SK-N-SH treated with all-trans-retinoic acid at 6 μM for 48 hours (cell line): ENCODE results near the gene ARMC2.

Experiments
- ATAC-seq: fragments of 200-7000 bp; cut with Tn5 transposase; 3 replicates; pipeline ENCODE4 v1.9.1; 2020; ENCODE audit warnings: mild to moderate bottlenecking, moderate library complexity
- ARNTL ChIP-seq: fragments of 450-650 bp; formaldehyde crosslinking; IDR thresholded peaks from 2 replicates; pipeline ENCODE4 v1.5.0; 2020; ENCODE audit warnings: low read depth, mild to moderate bottlenecking, moderate library complexity, borderline replicate concordance
- CREB5 ChIP-seq: fragments of 250-450 bp; sonication (Bioruptor Pico); IDR thresholded peaks from 2 replicates; pipeline ENCODE4 v1.5.1; 2020; ENCODE audit warnings: low read depth, mild to moderate bottlenecking, moderate library complexity
- CSDC2 ChIP-seq: fragments of 250-450 bp; sonication (Bioruptor Pico); IDR thresholded peaks from 2 replicates; pipeline ENCODE4 v1.5.0; 2020; ENCODE audit warnings: mild to moderate bottlenecking, moderate library complexity
- CSRNP3 ChIP-seq: fragments of 250-450 bp; sonication (Bioruptor Pico); IDR thresholded peaks from 2 replicates; pipeline ENCODE4 v1.5.1; 2021; ENCODE audit warnings: mild to moderate bottlenecking, moderate library complexity
- ESRRG ChIP-seq: fragments of 250-450 bp; sonication (Bioruptor Pico); IDR thresholded peaks from 2 replicates; pipeline ENCODE4 v1.6.1; 2021; ENCODE audit warnings: mild to moderate bottlenecking
- GLIS3 ChIP-seq: fragments of 250-450 bp; sonication (Bioruptor Pico); IDR thresholded peaks from 2 replicates; pipeline ENCODE4 v1.5.0; 2020; ENCODE audit warnings: mild to moderate bottlenecking, moderate library complexity
- ISL1 ChIP-seq: fragments of 250-450 bp; sonication (Bioruptor Pico); IDR thresholded peaks from 2 replicates; pipeline ENCODE4 v2.1.2; 2022; ENCODE audit warnings: mild to moderate bottlenecking, moderate library complexity
- OSR1 ChIP-seq: fragments of 250-450 bp; sonication (Bioruptor Pico); IDR thresholded peaks from 2 replicates; pipeline ENCODE4 v1.8.0; 2022; ENCODE audit warnings: moderate library complexity, mild to moderate bottlenecking, inconsistent platforms
- PATZ1 ChIP-seq: fragments of 250-450 bp; sonication (Bioruptor Pico); IDR thresholded peaks from 2 replicates; pipeline ENCODE4 v1.8.0; 2020; ENCODE audit warnings: mild to moderate bottlenecking, moderate library complexity, borderline replicate concordance
- POU6F1 ChIP-seq: fragments of 250-450 bp; sonication (Bioruptor Pico); IDR thresholded peaks from 2 replicates; pipeline ENCODE4 v1.8.0; 2021; ENCODE audit warnings: low read depth, mild to moderate bottlenecking, moderate library complexity, borderline replicate concordance
- PPARA ChIP-seq: fragments of 250-450 bp; sonication (Bioruptor Pico); IDR thresholded peaks from 2 replicates; pipeline ENCODE4 v1.5.0; 2020; ENCODE audit warnings: mild to moderate bottlenecking, borderline replicate concordance
- RARB ChIP-seq: fragments of 250-450 bp; sonication (Bioruptor Pico); IDR thresholded peaks from 2 replicates; pipeline ENCODE4 v1.8.0; 2021; ENCODE audit warnings: mild to moderate bottlenecking, moderate library complexity
- SNAI2 ChIP-seq: fragments of 250-450 bp; sonication (Bioruptor Pico); IDR thresholded peaks from 2 replicates; pipeline ENCODE4 v1.5.0; 2020; ENCODE audit warnings: mild to moderate bottlenecking, moderate library complexity
- TCF4 ChIP-seq: fragments of 250-450 bp; sonication (Bioruptor Pico); IDR thresholded peaks from 2 replicates; pipeline ENCODE4 v1.8.0; 2021; ENCODE audit warnings: mild to moderate bottlenecking, moderate library complexity, borderline replicate concordance
- TSHZ2 ChIP-seq: fragments of 250-450 bp; sonication (Bioruptor Pico); IDR thresholded peaks from 2 replicates; pipeline ENCODE4 v1.5.0; 2020; ENCODE audit warnings: mild to moderate bottlenecking, moderate library complexity
- ZC3H10 ChIP-seq: fragments of 250-450 bp; sonication (Bioruptor Pico); IDR thresholded peaks from 2 replicates; pipeline ENCODE4 v1.5.1; 2021; ENCODE audit warnings: mild to moderate bottlenecking, moderate library complexity
- ZFP3 ChIP-seq: fragments of 250-450 bp; sonication (Bioruptor Pico); IDR thresholded peaks from 2 replicates; pipeline ENCODE4 v1.5.0; 2020; ENCODE audit warnings: mild to moderate bottlenecking, moderate library complexity
- ZFP30 ChIP-seq: fragments of 450-650 bp; formaldehyde crosslinking; IDR thresholded peaks from 2 replicates; pipeline ENCODE4 v1.5.0; 2022; ENCODE audit warnings: mild to moderate bottlenecking, moderate library complexity
- ZNF565 ChIP-seq: fragments of 450-650 bp; formaldehyde crosslinking; conservative IDR thresholded peaks from 2 replicates; pipeline ENCODE4 v1.5.0; 2020; ENCODE audit warnings: low read depth, mild to moderate bottlenecking, moderate library complexity
- ZNF70 ChIP-seq: fragments of 450-650 bp; formaldehyde crosslinking; IDR thresholded peaks from 2 replicates; pipeline ENCODE4 v1.5.0; 2020; ENCODE audit warnings: mild to moderate bottlenecking, moderate library complexity
- ZNF8 ChIP-seq: fragments of 450-650 bp; formaldehyde crosslinking; IDR thresholded peaks from 2 replicates; pipeline ENCODE4 v1.5.0; 2020; ENCODE audit warnings: mild to moderate bottlenecking, moderate library complexity

Gene ARMC2

GRCh38 chr6:108961077-108961476, 112.9 kb downstream of the ARMC2 start:
- TF ChIP-seq ZNF8 (CRISPR knock-in tag) (no peak), PATZ1 (CRISPR knock-in tag) (no peak), ZFP3 (CRISPR knock-in tag) (no peak), ISL1 (no peak), POU6F1 (CRISPR knock-in tag) (no peak), ZNF565 (CRISPR knock-in tag) (no peak), SNAI2 (CRISPR knock-in tag) (no peak), OSR1 (CRISPR knock-in tag) (no peak), TSHZ2 (no peak), ESRRG (CRISPR knock-in tag) (no peak), CSRNP3 (no peak), ZC3H10 (CRISPR knock-in tag) (no peak), ARNTL (CRISPR knock-in tag) (no peak), CREB5 (no peak), RARB (CRISPR knock-in tag) (no peak)
- TF ChIP-seq, all 23 proteins: peak for 0
- no peak for ATAC-seq

- no peak for ATAC-seq
- no peak for TF ChIP-seq ZNF8 (CRISPR knock-in tag)
- TF ChIP-seq PPARA (CRISPR knock-in tag): no peak
- TF ChIP-seq TSHZ2: no peak
- TF ChIP-seq CSDC2 (CRISPR knock-in tag): no peak
- no peak for TF ChIP-seq ARNTL (CRISPR knock-in tag)
- no peak for TF ChIP-seq OSR1 (CRISPR knock-in tag)
- TF ChIP-seq ZNF565 (CRISPR knock-in tag): no peak
- no peak for TF ChIP-seq ZFP30 (CRISPR knock-in tag)
These were observed 113.8 kb downstream of the ARMC2 start for GRCh38 chr6:108961985-108962384.

- ATAC-seq: no peak
- TF ChIP-seq ZNF565 (CRISPR knock-in tag): no peak
- no peak for TF ChIP-seq GLIS3 (CRISPR knock-in tag)
- TF ChIP-seq POU6F1 (CRISPR knock-in tag): no peak
- no peak for TF ChIP-seq PATZ1 (CRISPR knock-in tag)
- TF ChIP-seq ZC3H10 (CRISPR knock-in tag): no peak
- TF ChIP-seq CSDC2 (CRISPR knock-in tag): no peak
- no peak for TF ChIP-seq ARNTL (CRISPR knock-in tag)
- no peak for TF ChIP-seq OSR1 (CRISPR knock-in tag)
- no peak for TF ChIP-seq ISL1
- TF ChIP-seq SNAI2 (CRISPR knock-in tag): no peak
- TF ChIP-seq RARB (CRISPR knock-in tag): no peak
- TF ChIP-seq ZNF70 (CRISPR knock-in tag): no peak
- no peak for TF ChIP-seq TCF4 (CRISPR knock-in tag)
- TF ChIP-seq ZFP30 (CRISPR knock-in tag): no peak
These were observed 118.0 kb downstream of the ARMC2 start for GRCh38 chr6:108966251-108966650.
